Hepatic stellate cell (primary cell): ENCODE results near the gene BORCS8.
"Not testable (repeated sequence)": the region's sequence is repeated elsewhere in the genome, so short reads cannot be mapped to it uniquely, and the experiment has no call there.

ENCODE experiments used
- DNase-seq: peaks from one replicate; pipeline ENCODE4 v3.0.0; 2011; ENCODE audit warnings: low spot score

Gene BORCS8

DNA sequence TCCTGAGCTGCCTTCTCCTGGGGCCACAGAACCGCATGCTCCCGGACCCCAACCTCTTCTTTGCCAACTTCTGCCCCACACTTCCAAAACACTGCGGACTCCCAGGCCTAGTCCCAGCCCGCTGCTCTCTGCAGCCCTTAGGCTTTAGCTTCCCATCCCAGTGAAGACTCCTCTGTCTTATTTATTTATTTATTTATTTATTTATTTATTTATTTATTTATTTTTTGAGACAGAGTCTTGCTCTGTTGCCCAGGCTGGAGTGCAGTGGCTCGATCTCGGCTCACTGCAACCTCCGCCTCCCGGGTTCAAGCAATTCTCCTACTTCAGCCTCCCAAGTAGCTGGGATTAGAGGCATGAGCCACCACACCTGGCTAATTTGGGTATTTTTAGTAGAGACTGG lies 43.4 kb downstream of the BORCS8 start:
- DNase-seq, result not testable (repeated sequence)

DNA sequence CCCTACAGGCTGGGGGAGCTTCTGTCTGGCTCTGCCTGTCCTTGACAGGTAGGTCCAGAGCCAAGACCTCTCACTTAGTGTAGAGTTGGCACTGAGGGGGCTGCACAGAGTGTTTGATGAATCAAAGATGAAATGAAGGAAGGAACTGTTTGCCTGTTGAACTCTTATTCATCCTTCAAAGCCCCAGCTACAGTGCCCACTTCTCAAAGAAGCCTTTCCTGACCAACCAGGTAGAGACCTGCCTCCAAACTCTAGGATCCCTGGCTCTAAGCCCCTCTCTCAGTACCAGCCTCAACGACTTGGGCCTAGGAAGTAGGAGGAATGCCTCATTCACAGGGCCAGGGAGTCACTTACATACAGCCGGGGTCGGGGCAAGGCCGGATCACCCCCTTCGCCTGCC lies 44.6 kb downstream of the BORCS8 start:
- DNase-seq, result no peak

DNA sequence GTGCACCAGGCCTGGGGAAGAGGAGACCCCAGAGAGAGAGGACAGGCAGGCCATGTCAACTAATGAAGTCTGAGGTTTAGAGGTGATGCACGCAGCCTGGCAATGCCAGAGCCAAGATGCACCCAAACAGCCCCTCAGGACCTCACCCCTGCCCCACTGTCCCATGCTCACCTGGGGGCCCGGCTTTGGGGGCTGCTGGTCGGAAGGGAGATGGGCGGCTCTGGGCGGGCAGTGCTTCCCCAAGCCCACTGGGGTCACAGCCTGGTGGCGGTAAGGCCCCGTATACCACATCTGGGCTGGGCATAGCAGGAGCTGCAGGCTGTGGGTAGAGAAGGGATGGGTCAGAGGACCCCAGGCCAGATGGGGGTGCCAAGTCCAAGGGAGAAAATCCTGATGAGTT lies 45.1 kb downstream of the BORCS8 start:
- DNase-seq, result no peak

DNA sequence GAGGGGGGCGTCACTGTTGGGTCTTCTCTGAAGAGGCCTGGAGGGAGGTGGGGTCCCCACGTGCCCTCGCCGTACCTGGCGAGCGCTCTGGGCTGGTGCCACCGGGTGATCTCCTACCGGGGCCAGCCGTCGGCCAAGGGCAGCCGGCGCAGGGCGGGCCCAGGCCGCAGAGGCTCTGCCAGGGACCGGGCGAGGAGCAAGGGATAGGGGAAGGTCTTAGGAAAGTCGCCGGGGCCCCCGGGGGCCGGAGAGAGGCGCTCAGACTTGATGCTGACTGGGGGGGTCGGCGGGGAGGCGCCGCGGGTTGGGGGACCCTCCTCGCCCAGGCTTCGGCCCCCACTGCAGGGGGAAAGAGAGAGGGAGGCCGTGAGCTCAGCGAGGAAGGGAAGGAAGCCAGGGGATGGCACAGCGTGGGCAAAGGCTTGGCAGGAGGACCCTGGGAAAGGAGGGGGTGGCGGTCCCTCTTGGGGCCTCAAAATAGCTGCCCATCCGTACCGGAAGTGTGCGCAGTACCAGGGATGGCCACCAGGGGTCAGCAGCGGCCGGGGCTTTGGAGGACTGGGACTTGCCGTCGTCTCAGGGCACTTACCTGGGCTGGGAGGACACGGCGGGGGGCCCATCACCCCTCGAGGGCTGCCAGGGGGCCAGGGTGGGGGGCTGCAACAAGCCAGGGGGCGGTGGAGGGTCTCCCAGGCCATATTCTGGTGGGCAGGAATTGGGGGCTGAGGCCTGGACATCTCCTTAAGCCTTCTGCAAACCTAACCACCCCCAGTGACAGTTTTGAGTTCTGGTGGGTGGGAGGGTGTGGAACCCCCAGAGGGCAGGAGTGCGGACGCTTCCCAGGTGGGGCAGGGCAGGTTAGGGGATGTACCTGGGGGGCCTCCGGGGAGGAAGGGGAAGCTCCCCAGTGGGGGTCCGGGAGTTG lies 46.0 kb downstream of the BORCS8 start:
- peak; percentile 81 for DNase-seq

DNA sequence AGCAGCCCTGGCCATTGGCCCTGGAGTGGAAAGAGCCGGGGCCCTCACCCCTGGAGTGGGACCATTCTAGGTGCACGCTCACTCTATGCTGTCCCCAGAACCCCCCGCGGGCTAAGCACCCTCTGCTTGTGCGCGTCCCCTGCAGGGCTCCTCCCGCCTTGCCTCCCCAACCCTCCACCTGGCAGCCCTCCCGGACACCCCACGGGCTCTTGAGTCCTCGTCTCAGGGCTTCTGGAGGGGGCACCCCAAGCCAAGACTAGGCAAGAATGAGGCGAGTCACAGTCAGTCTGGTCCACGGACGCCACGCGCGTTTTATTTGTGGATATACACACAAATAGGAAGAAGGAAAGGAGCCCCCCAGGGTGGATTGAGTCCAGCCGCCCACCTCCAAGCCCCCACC lies 46.7 kb downstream of the BORCS8 start:
- DNase-seq, result no peak

DNA sequence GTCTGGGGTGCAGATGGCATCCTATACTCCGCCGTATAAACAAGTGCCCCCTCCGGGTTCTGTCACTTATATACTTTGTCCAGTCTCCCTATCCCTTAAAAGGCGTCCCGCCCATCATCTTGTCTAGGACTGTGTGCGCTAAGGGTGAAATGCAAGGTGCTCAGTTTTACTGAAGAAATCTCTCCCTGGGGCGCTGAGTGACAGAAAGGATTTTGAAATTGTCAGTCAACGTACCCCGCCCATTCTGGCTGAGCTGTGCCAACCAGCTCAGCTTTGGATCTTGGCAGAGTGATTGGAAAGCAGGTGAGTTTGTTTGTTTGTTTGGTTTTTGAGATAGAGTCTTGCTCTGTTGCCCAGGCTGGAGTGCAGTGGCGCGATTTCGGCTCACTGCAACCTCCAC lies 49.6 kb downstream of the BORCS8 start:
- no peak for DNase-seq

DNA sequence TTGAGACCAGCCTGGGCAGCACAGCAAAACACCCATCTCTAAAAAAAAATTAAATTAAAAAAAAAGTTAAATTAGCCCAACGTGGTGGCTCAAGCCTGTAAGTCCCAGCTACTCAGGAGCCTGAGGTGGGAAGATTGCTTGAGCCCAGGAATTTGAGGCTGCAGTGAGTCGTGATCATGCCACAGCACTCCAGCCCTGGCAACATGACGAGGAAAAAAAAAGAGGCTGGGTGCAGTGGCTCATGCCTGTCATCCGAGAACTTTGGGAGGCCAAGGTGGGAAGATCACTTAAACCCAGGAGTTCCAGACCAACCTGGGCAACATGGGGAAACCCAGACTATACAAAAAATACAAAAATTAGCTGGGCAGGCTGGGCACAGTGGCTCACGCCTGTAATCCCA lies 51.5 kb downstream of the BORCS8 start:
- DNase-seq, result no peak

DNA sequence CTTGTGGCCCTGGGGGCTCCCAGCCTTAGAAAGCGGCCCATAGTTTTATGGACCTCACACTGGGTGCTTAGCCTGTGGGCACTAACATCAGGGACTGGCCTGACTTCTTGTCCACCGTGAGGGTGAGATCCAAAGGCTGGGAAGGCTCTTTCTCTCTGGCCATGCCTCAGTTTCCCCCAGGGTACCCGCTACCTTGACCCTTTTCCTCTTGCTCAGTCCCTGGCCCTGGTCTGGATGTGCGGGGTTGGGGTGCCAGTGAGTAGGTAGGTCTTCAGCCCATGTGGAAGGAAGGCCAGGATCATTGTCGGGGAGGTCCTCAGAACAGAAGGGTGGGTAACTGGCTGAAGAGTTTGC lies 52.1 kb downstream of the BORCS8 start:
- no peak for DNase-seq

DNA sequence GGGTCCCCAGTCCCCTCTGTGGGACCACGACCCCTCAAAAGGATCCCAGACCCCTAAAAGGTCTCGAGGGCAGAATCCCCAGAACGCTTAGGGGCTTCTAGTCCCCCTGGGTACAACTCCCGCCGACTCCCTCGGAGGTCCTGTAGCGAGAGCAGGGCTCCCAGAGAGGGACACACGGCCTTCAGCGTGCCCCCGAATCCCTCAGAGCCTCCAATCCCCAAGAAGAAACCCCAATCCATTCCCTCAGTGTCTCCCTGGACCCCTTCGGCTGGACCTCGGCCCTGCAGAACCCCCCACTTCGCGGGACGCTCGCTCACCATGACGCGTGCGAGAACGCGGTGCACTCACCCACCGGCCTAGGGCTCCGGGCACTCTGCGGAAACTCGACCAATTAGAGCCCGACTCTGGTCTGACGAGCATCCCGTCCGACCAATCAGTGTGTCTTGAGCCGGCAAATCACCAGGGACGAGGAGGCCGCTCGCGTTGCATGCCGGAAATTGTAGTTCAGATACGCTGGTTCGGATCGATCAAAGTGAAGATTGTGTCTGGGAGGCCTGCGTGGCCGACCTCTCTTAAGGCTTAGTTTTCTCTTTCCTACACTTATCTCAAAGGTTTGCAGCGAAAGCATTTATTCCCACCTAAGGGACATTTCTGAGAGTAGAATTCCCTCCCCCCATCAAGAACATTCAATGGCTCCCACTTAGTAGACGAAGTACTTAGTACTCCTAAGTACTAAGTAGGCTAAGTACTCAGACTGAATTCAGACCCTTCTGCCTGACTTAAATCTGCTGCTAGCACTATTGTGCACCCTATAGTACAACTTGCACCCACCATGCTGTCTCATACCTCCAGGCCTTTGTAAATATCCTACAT lies 53.6 kb downstream of the BORCS8 start, which contains the start of gene TMEM161A:
TMEM161A (minus strand) TSS at position 370 of the 873 bp plus-strand sequence; CDS start at position 320, 50 bp downstream.
- DNase-seq, result peak; percentile 100

DNA sequence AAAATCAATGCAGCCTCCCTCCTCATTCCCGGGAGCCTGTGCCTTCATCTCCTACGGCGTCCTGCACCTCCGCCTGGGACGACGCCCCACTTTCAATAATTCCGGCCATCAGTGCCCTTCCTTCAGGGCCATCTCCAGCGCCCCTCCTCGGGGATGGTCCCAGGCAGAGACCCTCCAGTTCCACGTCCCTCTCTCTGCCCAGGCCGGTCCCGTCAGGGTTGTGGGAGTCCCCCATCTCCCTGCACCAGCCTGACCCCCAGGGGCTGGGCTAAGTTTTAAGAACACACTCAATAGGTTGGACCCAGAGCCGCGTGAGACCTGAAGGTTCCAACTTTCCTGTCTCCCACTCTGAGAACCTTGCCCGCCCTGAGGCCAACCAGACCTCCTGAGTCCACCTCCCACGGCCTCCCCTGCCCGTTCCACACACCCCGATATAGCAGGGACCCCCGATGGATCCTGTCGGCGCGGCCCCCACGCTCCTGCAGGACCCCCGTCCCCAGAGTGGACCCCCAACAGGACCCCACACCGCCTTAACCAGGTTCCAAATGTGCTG lies 54.3 kb downstream of the BORCS8 start:
- peak; percentile 45 for DNase-seq

DNA sequence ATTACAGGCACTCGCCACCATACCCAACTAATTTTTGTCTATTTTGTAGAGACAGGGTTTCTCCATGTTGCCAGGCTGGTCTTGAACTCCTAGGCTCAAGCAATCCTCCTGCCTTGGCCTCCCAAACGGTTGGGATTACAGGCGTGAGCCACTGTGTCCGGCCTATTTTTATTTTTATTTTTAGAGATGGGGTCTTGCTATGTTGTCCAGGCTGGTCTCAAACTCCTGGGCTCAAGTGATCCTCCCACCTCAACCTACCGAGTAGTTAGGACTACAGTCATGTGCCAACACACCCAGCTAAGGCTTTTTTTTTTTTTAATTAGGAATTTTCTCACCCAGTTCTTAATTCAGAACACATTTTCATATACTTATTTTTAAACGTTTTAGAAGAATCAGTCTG lies 56.2 kb downstream of the BORCS8 start:
- not testable (repeated sequence) for DNase-seq

DNA sequence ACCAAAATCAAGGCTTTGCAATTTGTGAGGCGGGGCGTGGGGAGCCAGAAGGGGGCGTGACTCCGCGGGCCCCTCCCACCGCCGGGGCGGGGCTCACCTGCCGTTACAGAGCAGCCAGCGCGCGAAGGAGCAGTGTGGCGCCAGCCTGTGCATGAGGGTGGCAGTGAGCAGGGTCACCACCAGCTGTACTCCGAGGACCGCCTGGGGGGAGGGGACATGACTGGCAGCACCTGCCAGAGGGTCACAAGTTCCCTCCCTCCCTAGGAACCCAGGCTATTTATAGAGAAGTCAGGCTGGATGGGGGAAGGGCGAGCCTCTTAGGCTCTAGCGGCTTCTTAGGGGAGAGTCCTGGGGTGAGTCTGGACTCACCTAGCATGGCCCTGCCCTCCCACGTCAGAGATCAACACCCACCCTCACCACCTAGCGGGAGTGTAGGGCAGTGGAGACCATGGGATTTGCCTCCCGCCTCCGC lies 57.2 kb downstream of the BORCS8 start:
- no peak for DNase-seq

DNA sequence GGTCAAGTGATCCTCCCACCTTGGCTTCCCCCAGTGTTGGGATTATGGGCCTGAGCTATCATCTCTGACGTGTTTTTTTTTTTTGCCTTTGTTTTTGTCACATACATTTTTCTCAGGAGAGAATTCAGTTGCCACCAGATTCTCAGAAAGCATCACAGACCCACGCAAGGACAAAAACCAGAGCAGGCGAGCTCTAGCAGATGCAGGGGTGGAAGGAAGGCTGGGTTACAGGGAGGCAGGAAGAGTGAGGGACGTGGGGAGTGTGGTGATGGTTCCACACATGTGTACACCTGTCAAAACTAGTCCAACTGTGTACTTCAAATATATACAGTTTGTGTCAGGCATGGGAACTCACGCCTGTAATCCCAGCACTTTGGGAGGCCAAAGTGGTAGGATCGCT lies 58.0 kb downstream of the BORCS8 start:
- DNase-seq, result no peak

DNA sequence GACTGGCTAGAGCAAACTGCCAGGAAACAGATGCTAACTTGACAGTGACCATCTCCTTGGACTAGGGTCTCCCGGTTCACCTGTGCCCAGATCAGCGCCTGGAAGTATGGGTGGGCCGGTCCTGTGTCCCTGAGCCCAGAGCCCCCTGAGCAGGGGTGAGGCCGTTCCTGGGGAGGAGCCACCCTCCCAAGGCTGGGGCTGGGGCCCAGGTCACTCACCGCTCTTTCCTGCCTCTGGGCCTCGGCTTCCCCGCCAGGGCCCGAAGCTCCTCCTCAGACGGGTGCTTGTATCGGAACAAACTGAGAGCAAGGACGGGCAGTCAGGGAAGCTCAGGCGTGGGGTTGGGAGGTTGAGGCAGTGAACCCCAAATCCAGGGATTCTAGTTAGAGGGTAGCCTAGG lies 59.0 kb downstream of the BORCS8 start:
- no peak for DNase-seq

DNA sequence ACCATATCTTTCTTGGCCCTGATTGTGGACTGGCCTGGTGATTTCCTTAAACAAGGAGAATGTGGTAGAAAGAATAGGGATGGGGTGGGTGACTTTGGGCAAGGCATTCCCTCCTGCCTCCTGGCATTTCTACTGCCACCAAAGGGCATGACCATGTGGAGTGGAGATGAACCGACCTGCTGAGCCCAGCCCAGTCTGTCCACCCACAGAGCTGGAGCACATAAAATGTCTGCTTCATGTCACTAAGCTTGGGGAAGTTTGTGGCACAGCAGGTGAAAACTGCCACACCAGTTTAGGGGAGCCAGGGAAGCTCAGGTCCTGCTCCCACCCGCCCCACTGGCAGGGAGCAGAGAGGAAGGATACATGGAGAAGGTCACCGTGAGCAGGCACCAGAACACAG lies 60.0 kb downstream of the BORCS8 start:
- no peak for DNase-seq
